Karpas-422 (cell line): ENCODE measurements around the gene LMNTD2. TPM values are rescaled to one million over a fixed set of nuclear protein-coding genes. Genes with fewer than 3 reads are reported as not detected.

Experiments
- DNase-seq: peaks from one replicate; pipeline ENCODE4 v3.0.0-alpha.2; 2015
- H2AFZ ChIP-seq: fragments of 200-600 bp; sonication (generic); 2 replicates; pipeline ENCODE4 v1.6.1; 2014; ENCODE audit warnings: antibody characterized with exemption, low read length, mixed read lengths
- H3K27ac ChIP-seq: fragments of 200-600 bp; sonication (generic); 2 replicates; pipeline ENCODE4 v1.5.1; 2014; ENCODE audit warnings: mild to moderate bottlenecking, low read length, moderate library complexity
- H3K27me3 ChIP-seq: fragments of 200-600 bp; sonication (generic); 2 replicates; pipeline ENCODE4 v1.6.1; 2014; ENCODE audit warnings: low read length, mixed read lengths
- H3K36me3 ChIP-seq: fragments of 200-600 bp; sonication (generic); 2 replicates; pipeline ENCODE4 v1.6.1; 2014; ENCODE audit warnings: low read length, mixed read lengths; ENCODE audit not compliant: insufficient read depth
- H3K4me1 ChIP-seq: fragments of 200-600 bp; sonication (generic); 2 replicates; pipeline ENCODE4 v1.6.1; 2014; ENCODE audit warnings: mild to moderate bottlenecking, low read length, mixed read lengths
- H3K4me2 ChIP-seq: fragments of 200-600 bp; sonication (generic); 2 replicates; pipeline ENCODE4 v1.6.1; 2014; ENCODE audit warnings: low read length, low read depth, mild to moderate bottlenecking; ENCODE audit not compliant: poor library complexity, severe bottlenecking
- H3K4me3 ChIP-seq: fragments of 200-600 bp; sonication (generic); 2 replicates; pipeline ENCODE4 v1.5.1; 2014; ENCODE audit warnings: mild to moderate bottlenecking, antibody characterized with exemption, low read length, mixed read lengths
- H3K79me2 ChIP-seq: fragments of 200-600 bp; sonication (generic); 2 replicates; pipeline ENCODE4 v1.6.1; 2014; ENCODE audit warnings: mild to moderate bottlenecking, low read length, mixed read lengths
- H3K9ac ChIP-seq: fragments of 200-600 bp; sonication (generic); 2 replicates; pipeline ENCODE4 v1.6.0; 2014; ENCODE audit warnings: low read length
- H3K9me2 ChIP-seq: fragments of 200-600 bp; sonication (generic), shearing (Covaris generic); replicated peaks from 2 replicates; pipeline ENCODE4 v1.6.0; 2014; ENCODE audit warnings: mild to moderate bottlenecking, low read length, moderate library complexity; ENCODE audit not compliant: insufficient read depth
- H3K9me3 ChIP-seq: fragments of 300-700, 200-600 bp; sonication (generic); 2 replicates; pipeline ENCODE4 v1.6.1; 2014; ENCODE audit warnings: low read length, mixed read lengths
- H4K20me1 ChIP-seq: fragments of 200-600 bp; sonication (generic); 2 replicates; pipeline ENCODE4 v1.6.1; 2014; ENCODE audit warnings: mild to moderate bottlenecking, antibody characterized with exemption, low read length, low read depth; ENCODE audit not compliant: insufficient read depth
- total RNA-seq: library from RNA; depleted of rRNA; stranded (reverse); fragments of >200 nt; shearing (Covaris generic); gene quantifications from 2 replicates; pipeline ENCODE4 v1.2.3, GENCODE V29; 2014; ENCODE audit warnings: low replicate concordance

LMNTD2 gene
- total RNA-seq, 1 experiment from 2014 or later = 6.2 TPM

DNA sequence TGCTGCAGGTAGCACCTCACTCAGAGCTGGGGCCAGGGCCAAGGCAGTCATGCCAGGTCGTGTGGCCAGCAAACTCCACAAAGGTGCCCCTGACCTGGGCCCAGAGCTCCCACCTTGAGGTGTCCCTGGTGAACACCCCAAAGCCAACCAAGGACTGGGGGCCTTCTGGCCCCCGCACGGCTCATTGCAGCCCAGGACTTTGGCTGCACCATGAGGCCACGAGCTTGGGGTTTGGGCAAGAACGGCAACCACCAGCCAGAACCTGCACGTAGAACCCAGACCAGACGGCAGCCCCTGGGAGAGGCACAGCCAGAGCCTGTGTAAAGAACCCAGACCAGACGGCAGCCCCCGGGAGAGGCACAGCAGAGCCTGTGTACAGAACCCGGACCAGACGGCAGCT is 15.4 kb downstream of the LMNTD2 start:
- Histone ChIP-seq H3K36me3 (no peaks in the 10 kb centered on the region), H3K27ac (no peak overlapping the region), H3K4me1 (peaks cover 8% of the 10 kb centered on the region), H3K79me2 (no peaks in the 10 kb centered on the region), H3K27me3 (no peaks in the 10 kb centered on the region), H3K9ac (no peak overlapping the region), H4K20me1 (no peaks in the 10 kb centered on the region), H3K9me3 (no peaks in the 10 kb centered on the region), H2AFZ (no peak overlapping the region), H3K4me2 (no peak overlapping the region), H3K9me2 (no peaks in the 10 kb centered on the region), H3K4me3 (no peak overlapping the region)
- DNase-seq = no peak

DNA sequence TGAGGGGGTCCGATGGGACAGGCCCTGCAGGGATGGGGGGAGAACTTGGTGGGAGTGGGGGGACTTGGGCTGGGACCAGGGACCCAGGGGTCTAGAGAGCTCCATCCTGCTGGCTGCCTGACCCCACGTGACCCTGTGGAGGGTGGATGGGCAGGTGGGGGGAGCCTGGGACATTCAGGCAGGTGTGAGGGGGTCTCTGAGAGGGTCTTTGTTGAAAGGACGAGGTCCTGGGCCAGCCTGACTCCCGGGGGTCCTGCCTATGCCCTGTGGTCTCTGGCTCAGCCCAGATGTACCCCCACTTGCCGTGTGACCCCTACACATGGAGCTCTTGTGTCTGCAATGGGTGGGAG is 15.7 kb downstream of the LMNTD2 start:
- Histone ChIP-seq H3K4me3 (no peak overlapping the region), H3K27me3 (no peaks in the 10 kb centered on the region), H3K9ac (no peak overlapping the region), H3K4me1 (peaks cover 8% of the 10 kb centered on the region), H3K9me3 (no peaks in the 10 kb centered on the region), H3K36me3 (no peaks in the 10 kb centered on the region), H2AFZ (no peak overlapping the region), H4K20me1 (no peaks in the 10 kb centered on the region), H3K9me2 (no peaks in the 10 kb centered on the region), H3K79me2 (no peaks in the 10 kb centered on the region), H3K4me2 (no peak overlapping the region), H3K27ac (no peak overlapping the region)
- no peak for DNase-seq

DNA sequence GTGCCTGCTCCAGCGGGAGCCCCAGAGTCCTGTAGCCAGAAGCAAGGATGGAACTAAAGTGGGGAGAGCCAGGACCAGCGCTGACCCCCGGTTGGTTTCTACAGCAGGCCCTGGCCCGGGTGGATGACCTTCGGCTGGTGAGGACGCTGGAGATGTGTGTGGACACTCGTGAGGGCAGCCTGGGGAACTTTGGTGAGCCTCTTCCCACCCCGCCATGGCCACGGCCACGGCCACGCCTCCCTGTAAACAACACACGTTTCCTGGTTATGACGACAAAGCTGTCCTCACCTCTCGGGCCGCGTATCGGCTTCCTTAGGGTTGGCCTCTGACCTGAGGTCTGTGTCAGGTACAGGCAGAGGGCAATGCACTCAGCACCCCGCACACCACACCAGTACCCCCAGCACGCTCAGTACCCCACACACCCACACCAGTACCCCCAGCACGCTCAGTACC is 19.1 kb downstream of the LMNTD2 start:
- Histone ChIP-seq H3K9me2 (no peaks in the 10 kb centered on the region), H3K4me1 (peaks cover 18% of the 10 kb centered on the region), H3K9ac (no peak overlapping the region), H3K27ac (no peak overlapping the region), H2AFZ (no peak overlapping the region), H4K20me1 (no peaks in the 10 kb centered on the region), H3K4me3 (no peak overlapping the region), H3K27me3 (no peaks in the 10 kb centered on the region), H3K4me2 (no peak overlapping the region), H3K79me2 (no peaks in the 10 kb centered on the region), H3K36me3 (no peaks in the 10 kb centered on the region), H3K9me3 (no peaks in the 10 kb centered on the region)
- DNase-seq = no peak

GRCh38 chr11:540583-541432 is 19.7 kb downstream of the LMNTD2 start:
- no peak overlapping the region for H3K4me2 ChIP-seq
- no peak overlapping the region for H3K9ac ChIP-seq
- H3K9me2 ChIP-seq = no peaks in the 10 kb centered on the region
- H3K4me1 ChIP-seq = peaks cover 23% of the 10 kb centered on the region
- H3K9me3 ChIP-seq = no peaks in the 10 kb centered on the region
- H3K27me3 ChIP-seq = no peaks in the 10 kb centered on the region
- H2AFZ ChIP-seq = no peak overlapping the region
- no peaks in the 10 kb centered on the region for H3K36me3 ChIP-seq
- no peaks in the 10 kb centered on the region for H4K20me1 ChIP-seq
- H3K27ac ChIP-seq = no peak overlapping the region
- DNase-seq = no peak
- H3K4me3 ChIP-seq = no peak overlapping the region
- no peaks in the 10 kb centered on the region for H3K79me2 ChIP-seq

DNA sequence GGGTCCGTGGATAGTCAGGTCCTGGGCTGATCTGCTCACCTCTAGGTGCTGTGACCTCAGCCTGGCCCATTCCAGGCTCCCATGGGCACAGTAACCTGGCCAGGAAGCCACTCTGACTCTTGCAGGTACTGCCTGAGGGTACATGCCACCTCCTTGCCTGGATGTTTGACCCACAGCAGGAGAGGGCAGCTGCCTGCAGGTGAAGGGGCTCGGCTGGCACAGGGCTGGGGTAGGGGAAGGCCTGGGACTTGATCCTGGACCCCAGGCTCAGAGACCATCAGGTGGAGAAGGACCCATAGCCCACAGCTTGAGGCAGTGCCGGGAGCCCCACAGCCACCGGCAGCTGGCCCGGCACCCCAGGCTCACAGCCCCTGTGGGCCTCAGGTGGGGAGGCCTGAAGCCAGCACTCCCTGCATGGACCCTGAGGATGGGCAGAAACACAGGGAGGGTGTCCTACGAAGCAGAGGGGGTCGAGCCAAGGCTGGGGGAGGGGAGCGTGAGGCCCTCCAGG is 20.5 kb downstream of the LMNTD2 start:
- Histone ChIP-seq H3K9ac (no peak overlapping the region), H3K36me3 (no peaks in the 10 kb centered on the region), H3K4me2 (no peak overlapping the region), H3K27ac (no peak overlapping the region), H3K4me1 (peaks cover 23% of the 10 kb centered on the region), H4K20me1 (no peaks in the 10 kb centered on the region), H3K4me3 (no peak overlapping the region), H2AFZ (no peak overlapping the region), H3K9me2 (no peaks in the 10 kb centered on the region), H3K9me3 (no peaks in the 10 kb centered on the region), H3K79me2 (no peaks in the 10 kb centered on the region), H3K27me3 (no peaks in the 10 kb centered on the region)
- no peak for DNase-seq

GRCh38 chr11:538431-539051 is 22.0 kb downstream of the LMNTD2 start:
- Histone ChIP-seq H3K4me1 (peaks cover 31% of the 10 kb centered on the region), H3K27ac (no peak overlapping the region), H3K4me2 (peak overlapping the region; percentile 94)

GRCh38 chr11:537622-538430 is 22.7 kb downstream of the LMNTD2 start:
- H4K20me1 ChIP-seq = peaks cover 15% of the 10 kb centered on the region

More at GRCh38 chr11:538431-539051, 22.0 kb downstream of the LMNTD2 start:
- Histone ChIP-seq H3K79me2 (peaks cover 7% of the 10 kb centered on the region; the same call in 1 of the 2 replicates), H3K9me2 (no peaks in the 10 kb centered on the region), H4K20me1 (peaks cover 12% of the 10 kb centered on the region), H3K9ac (peak overlapping the region; percentile 74; the same call in 1 of the 2 replicates), H3K36me3 (no peaks in the 10 kb centered on the region), H3K27me3 (no peaks in the 10 kb centered on the region), H3K4me3 (peak overlapping the region; percentile 77; the same call in 1 of the 2 replicates), H3K9me3 (no peaks in the 10 kb centered on the region), H2AFZ (no peak overlapping the region)
- DNase-seq = no peak

More at GRCh38 chr11:537622-538430, 22.7 kb downstream of the LMNTD2 start:
- Histone ChIP-seq H3K4me1 (peaks cover 31% of the 10 kb centered on the region), H3K36me3 (no peaks in the 10 kb centered on the region; the same call in 1 of the 2 replicates), H3K79me2 (peaks cover 7% of the 10 kb centered on the region; the same call in 1 of the 2 replicates), H3K9me2 (no peaks in the 10 kb centered on the region), H2AFZ (peak overlapping the region; percentile 78; the same call in 1 of the 2 replicates), H3K27me3 (no peaks in the 10 kb centered on the region), H3K4me3 (peak overlapping the region; percentile 77), H3K27ac (0 out of 2 replicates have a peak overlapping the region, but pooled peaks have one; percentile 3), H3K9ac (peak overlapping the region; percentile 74), H3K4me2 (peak overlapping the region; percentile 94), H3K9me3 (no peaks in the 10 kb centered on the region)
- DNase-seq = peak; percentile 45
